22Rv1 (cell line): ENCODE results near the gene SENP8.
"Not testable (repeated sequence)": the region's sequence is repeated elsewhere in the genome, so short reads cannot be mapped to it uniquely, and the experiment has no call there.

Experiments
- H3K27ac ChIP-seq: fragments of 450-650 bp; 2 replicates; pipeline ENCODE4 v1.5.1; 2017
- ZFX ChIP-seq: fragments of 450-650 bp; IDR thresholded peaks from 2 replicates; pipeline ENCODE4 v1.6.1; 2017; ENCODE audit warnings: antibody characterized with exemption, borderline replicate concordance
- TF ChIP-seq, protein P1 (sequence below): fragments of 450-650 bp; IDR thresholded peaks from 2 replicates; pipeline ENCODE4 v1.5.1; 2017; ENCODE audit warnings: mild to moderate bottlenecking

SENP8 gene

DNA sequence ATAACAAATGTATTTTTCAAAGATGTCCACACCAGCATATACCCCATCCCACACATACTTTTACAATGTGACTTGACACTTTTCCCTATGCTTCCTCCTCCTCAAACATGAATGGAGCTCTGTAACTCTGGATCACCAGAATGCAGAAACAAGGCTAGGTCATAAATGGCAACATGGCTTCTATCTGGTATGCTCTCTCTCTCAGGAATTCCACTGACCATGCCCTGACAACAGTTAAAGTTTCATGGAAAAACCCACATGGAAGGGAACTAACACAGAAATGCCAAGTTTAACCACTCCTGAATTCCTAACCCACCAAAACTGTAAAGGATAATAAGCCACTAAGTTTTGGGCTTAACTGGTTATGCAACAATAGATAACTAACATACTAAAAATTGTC, 20.2 kb upstream of the SENP8 start:
- H3K27ac ChIP-seq, result no peak overlapping the region
- TF ChIP-seq, protein P1, sequence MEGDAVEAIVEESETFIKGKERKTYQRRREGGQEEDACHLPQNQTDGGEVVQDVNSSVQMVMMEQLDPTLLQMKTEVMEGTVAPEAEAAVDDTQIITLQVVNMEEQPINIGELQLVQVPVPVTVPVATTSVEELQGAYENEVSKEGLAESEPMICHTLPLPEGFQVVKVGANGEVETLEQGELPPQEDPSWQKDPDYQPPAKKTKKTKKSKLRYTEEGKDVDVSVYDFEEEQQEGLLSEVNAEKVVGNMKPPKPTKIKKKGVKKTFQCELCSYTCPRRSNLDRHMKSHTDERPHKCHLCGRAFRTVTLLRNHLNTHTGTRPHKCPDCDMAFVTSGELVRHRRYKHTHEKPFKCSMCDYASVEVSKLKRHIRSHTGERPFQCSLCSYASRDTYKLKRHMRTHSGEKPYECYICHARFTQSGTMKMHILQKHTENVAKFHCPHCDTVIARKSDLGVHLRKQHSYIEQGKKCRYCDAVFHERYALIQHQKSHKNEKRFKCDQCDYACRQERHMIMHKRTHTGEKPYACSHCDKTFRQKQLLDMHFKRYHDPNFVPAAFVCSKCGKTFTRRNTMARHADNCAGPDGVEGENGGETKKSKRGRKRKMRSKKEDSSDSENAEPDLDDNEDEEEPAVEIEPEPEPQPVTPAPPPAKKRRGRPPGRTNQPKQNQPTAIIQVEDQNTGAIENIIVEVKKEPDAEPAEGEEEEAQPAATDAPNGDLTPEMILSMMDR, result no peak
- TF ChIP-seq ZFX, result no peak

DNA sequence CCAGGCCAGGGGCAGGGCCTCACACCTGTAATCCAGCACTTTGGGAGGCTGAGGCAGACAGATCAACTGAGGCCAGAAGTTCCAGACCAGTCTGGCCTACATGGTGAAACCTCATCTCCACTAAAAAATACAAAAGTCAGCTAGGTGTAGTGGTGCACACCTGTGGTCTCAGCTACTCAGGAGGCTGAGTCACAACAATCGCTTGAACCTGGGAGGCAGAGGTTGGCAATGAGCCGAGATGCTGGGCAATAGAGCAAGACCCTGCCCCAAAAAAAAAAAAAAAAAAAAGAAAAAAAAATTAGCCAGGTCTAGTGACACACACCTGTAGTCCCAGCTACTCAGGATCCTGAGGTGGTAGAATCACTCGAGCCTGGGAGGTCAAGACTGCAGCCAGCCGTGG, 19.0 kb upstream of the SENP8 start:
- TF ChIP-seq, protein P1, result no peak
- TF ChIP-seq ZFX, result no peak
- no peak overlapping the region for H3K27ac ChIP-seq

DNA sequence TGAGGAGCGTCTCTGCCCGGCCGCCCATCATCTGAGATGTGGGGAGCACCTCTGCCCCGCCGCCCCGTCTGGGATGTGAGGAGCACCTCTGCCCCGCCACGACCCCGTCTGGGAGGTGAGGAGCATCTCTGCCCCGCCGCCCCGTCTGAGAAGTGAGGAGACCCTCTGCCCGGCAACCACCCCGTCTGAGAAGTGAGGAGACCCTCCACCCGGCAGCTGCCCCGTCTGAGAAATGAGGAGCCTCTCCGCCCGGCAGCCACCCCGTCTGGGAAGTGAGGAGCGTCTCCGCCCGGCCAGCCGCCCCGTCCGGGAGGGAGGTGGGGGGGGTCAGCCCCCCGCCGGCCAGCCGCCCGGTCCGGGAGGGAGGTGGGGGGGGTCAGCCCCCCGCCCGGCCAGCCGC, 17.7 kb upstream of the SENP8 start:
- not testable (repeated sequence) for H3K27ac ChIP-seq

DNA sequence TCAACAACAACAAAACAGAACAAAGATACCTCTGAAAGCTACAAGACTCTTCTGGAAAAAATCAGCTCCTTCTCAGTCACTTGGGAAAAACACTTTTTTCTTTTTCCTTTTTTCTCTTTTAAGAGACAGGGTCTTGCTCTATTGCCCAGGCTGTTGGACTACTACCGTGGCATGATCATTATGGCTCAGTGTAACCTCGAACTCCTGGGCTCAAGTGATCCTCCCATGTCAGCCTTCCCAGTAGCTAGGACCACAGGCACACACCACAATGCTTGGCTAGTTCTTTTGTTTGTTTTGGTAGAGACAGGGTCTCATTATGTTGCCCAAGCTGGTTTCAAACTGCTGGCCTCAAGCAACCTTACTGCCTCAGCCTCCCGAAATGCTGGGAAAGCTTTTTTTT, 13.1 kb upstream of the SENP8 start:
- no peak overlapping the region for H3K27ac ChIP-seq
- no peak for TF ChIP-seq ZFX
- TF ChIP-seq, protein P1, result no peak

DNA sequence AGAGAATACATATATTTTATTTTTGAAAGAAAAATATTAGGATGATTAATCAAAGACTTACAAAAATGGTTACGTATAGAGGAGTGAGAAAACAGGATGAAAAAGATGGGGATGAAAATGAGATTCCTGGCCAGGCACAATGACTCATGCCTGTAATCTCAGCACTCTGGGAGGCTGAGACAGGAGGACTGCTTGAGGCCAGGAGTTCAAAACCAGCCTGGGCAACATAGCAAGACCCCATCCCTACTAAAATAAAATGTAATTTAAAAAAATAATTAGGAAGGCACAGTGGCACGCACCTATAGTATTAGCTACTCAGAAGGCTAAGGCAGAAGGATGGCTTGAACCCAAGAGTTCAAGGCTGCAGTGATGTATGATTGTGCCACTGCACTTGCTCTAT, 12.1 kb upstream of the SENP8 start:
- TF ChIP-seq ZFX, result no peak
- TF ChIP-seq, protein P1, result no peak
- no peak overlapping the region for H3K27ac ChIP-seq

DNA sequence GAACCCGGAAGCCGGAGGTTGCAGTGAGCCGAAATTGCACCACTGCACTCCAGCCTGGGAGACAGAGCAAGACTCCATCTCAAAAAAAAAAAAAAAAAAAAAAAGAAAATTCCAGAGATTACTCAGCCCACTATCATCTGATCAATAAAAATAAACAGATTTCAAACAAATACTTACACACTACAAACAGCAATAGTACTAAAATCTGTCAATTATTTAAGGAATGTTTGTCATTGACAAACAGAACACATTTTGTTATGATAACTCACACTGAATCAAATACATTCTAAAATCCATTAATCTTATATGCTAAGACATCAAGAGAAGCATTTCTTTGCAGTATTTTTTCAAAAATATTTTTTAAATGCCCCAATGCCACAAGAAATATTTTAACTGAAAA, 7.8 kb upstream of the SENP8 start:
- TF ChIP-seq ZFX, result no peak

DNA sequence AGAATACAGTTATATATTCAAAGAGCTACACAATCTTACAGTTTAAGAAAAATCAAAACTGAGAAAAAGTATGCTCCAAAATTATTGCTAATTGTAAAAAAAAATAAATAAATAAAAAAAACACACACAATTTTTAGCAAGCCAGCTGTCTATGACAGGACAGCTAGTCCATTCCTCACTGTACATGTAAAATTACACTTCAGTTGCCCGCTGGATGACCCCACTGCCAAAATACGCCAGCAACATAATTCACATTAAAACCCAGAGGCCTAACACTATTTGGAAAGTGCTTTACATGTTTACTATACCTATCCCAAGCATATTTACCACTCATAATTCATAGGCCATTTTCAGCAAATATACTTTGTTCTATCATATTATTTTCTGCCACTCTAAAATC, 6.1 kb upstream of the SENP8 start:
- TF ChIP-seq ZFX, result no peak
- H3K27ac ChIP-seq, result no peak overlapping the region

More for the DNA sequence above, 7.8 kb upstream of the SENP8 start:
- H3K27ac ChIP-seq, result no peak overlapping the region

DNA sequence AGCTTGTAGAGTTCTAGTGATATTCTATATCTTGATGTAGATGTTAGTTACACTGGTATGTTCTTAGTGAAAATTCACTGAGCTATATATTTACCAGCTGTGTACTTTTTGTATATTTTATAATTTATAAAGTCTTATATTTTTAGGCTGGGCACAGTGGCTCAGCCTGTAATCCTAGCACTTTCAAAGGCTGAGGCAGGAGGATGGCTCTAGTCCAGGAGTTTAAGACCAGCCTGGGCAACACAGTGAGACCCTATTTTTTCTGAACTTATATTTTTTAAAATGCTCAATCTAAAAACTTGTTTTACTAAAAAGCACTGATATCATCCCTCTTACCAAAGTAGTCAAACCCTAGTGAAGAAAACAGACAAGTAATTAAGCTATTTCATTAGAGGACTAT, 5.4 kb upstream of the SENP8 start:
- TF ChIP-seq ZFX, result no peak
- TF ChIP-seq, protein P1, result no peak
- no peak overlapping the region for H3K27ac ChIP-seq

DNA sequence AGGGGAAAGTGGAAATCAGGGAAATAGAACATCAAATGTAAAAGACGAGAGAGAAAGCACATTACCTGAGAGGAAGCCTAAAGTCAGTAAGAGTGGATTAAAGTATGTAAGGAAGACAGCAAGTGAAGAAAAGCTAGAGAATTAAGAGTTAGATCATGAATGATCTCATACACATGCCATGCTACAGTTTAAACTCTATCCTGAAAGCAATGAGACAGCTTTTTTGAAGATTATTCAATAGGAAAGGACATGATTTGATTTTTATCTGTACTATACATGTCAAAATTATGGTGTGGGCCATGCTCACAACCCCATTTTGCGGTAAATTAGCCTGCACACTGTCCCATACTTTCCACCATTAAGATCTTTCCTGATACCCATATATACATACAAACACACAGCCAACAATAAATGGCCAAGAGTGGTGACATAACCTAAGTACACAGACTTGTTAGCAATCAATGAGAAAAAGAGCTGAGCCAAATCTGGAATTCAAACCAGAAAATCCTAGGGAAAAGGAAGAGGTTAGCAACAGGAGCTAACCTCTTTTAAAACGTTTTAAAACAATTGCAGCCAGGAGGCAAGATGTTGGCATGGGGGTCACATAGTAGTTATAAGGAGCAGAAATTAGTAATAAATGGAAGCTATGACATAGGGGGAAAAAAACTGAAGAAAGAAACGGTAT, 4.7 kb upstream of the SENP8 start:
- TF ChIP-seq, protein P1, result no peak
- no peak for TF ChIP-seq ZFX
- H3K27ac ChIP-seq, result no peak overlapping the region
